Kidney (tissue), 14 donors: ENCODE measurements around the gene ADIPOR2. TPM values are rescaled to one million over a fixed set of nuclear protein-coding genes. Genes with fewer than 3 reads are reported as not detected.

Experiments used
- DNase-seq, 5 donors: peaks; one replicate each; pipeline ENCODE4 v3.0.0-alpha.2; 2013 to 2020
- FAIRE-seq: peaks from 2 replicates; lab custom pipeline; 2012; peaks lifted over from hg19 to GRCh38; lab: Jason Lieb, UNC
- H3K27ac ChIP-seq, 2 donors: one replicate each; pipeline ENCODE4 v1.7.0; 2013; ENCODE audit warnings: low read depth in 2 of 2, low read length in 2 of 2, inconsistent platforms in 1 of 2
- H3K27me3 ChIP-seq: one replicate; pipeline ENCODE4 v1.7.1; 2013; ENCODE audit warnings: low read length, inconsistent platforms; ENCODE audit not compliant: control insufficient read depth, insufficient read depth
- H3K36me3 ChIP-seq, 3 donors: one replicate each; pipeline versions ENCODE4 v1.7.0 to v1.7.1; 2013; ENCODE audit warnings: low read length in 3 of 3, control low read depth in 1 of 3, inconsistent platforms in 1 of 3; ENCODE audit not compliant: insufficient read depth in 3 of 3, control insufficient read depth in 2 of 3
- H3K4me1 ChIP-seq, 3 donors: one replicate each; pipeline versions ENCODE4 v1.7.0 to v1.7.1; 2013; ENCODE audit warnings: low read length in 3 of 3, inconsistent platforms in 1 of 3, low read depth in 1 of 3; ENCODE audit not compliant: control insufficient read depth in 2 of 3, insufficient read depth in 2 of 3
- H3K4me3 ChIP-seq, 3 donors: one replicate each; pipeline versions ENCODE4 v1.7.0 to v1.8.1; 2013; ENCODE audit warnings: low read length in 3 of 3, control low read depth in 1 of 3, inconsistent platforms in 1 of 3
- H3K9ac ChIP-seq, 3 donors: one replicate each; pipeline versions ENCODE4 v1.7.0 to v1.7.1; 2013; ENCODE audit warnings: low read length in 3 of 3, control low read depth in 1 of 3, inconsistent platforms in 1 of 3
- H3K9me3 ChIP-seq, 3 donors: one replicate each; pipeline versions ENCODE4 v1.7.0 to v1.7.1; 2013; ENCODE audit warnings: low read length in 3 of 3, control low read depth in 1 of 3, inconsistent platforms in 1 of 3; ENCODE audit not compliant: control insufficient read depth in 2 of 3, insufficient read depth in 1 of 3
- CTCF ChIP-seq: IDR thresholded peaks from 3 replicates; pipeline ENCODE4 v1.5.1; 2012; ENCODE audit warnings: mild to moderate bottlenecking, moderate library complexity, borderline replicate concordance; ENCODE audit not compliant: insufficient read depth; ENCODE audit errors: extremely low read depth
- intact Hi-C: fragments of 100-400 bp; cut with DNase I; formaldehyde crosslinking; loops from one replicate; pipeline ENCODE4 v1.11.1; 2022
- polyA plus RNA-seq: library from polyadenylated mRNA; stranded (reverse); fragments of 350-450 nt; fragmentation: Illumina TruSeq; extraction: RNeasy Lipid Tissue Mini Kit (QIAGEN cat#74804); gene quantifications from one replicate; pipeline ENCODE4 v1.2.3, GENCODE V29; 2014; ENCODE audit warnings: low read depth, low replicate concordance; ENCODE audit not compliant: insufficient read depth
- total RNA-seq: library from RNA; stranded (reverse); fragmentation: NEBNext Ultra II Directional; extraction: Animal tissue kit (Norgen Biotek cat#: 25700); gene quantifications from one replicate; pipeline ENCODE4 v1.2.1, GENCODE V29; 2021
- donor health status: control.
- donor health status: control.
- donor health status: control.
- donor health status: control.
- donor health status: control.
- donor health status: DM: yes; HTN: yes; CAD: no.
- donor health status: Normal renal cell carcinoma (clear cell type).

Gene ADIPOR2
- total and polyA plus RNA-seq, 2 donors from 2014 or later, result 26.7 to 50.0 TPM

GRCh38 chr12:1799051-1799881 is 108.4 kb downstream of the ADIPOR2 start:
- H3K36me3 ChIP-seq, result no peaks in the 10 kb centered on the region
- no peak overlapping the region for H3K27ac ChIP-seq
- TF ChIP-seq CTCF, result no peak
- H3K27me3 ChIP-seq, result no peaks in the 10 kb centered on the region
- H3K9ac ChIP-seq, result no peak overlapping the region
- no peaks in the 10 kb centered on the region for H3K9me3 ChIP-seq
- FAIRE-seq, result no peak
- intact Hi-C loops, result loop anchor here (10.0 kb wide), 1 partner anchor 136 kb away; no protein-coding TSS in a partner anchor
- no peak overlapping the region for H3K4me3 ChIP-seq
- DNase-seq, result peak in 2 of 5 donors; percentile 37 to 65
- H3K4me1 ChIP-seq, result peaks cover 0 to 18% (median 4%) of the 10 kb centered on the region in 3 donors

GRCh38 chr12:1799882-1800400 is 109.1 kb downstream of the ADIPOR2 start:
- intact Hi-C loops, result loop anchor here (10.0 kb wide), 1 partner anchor 135 kb away; no protein-coding TSS in a partner anchor
- DNase-seq (peak in 1 of 5 donors; percentile 69), FAIRE-seq (no peak)
- Histone ChIP-seq H3K4me1 (peaks cover 2 to 15% (median 4%) of the 10 kb centered on the region in 3 donors), H3K36me3 (no peaks in the 10 kb centered on the region), H3K27ac (no peak overlapping the region), H3K9me3 (no peaks in the 10 kb centered on the region), H3K4me3 (no peak overlapping the region), H3K27me3 (no peaks in the 10 kb centered on the region), H3K9ac (no peak overlapping the region)
- TF ChIP-seq CTCF, result no peak

GRCh38 chr12:1800401-1801302 is 109.8 kb downstream of the ADIPOR2 start:
- H3K4me1 ChIP-seq, result peaks cover 2 to 8% (median 2%) of the 10 kb centered on the region in 3 donors
- H3K27me3 ChIP-seq, result no peaks in the 10 kb centered on the region
- H3K9me3 ChIP-seq, result no peaks in the 10 kb centered on the region
- DNase-seq, result peak; percentile 24 to 89 (median 62)
- TF ChIP-seq CTCF, result peak; percentile 38
- no peak overlapping the region for H3K27ac ChIP-seq
- no peak overlapping the region for H3K4me3 ChIP-seq
- no peak overlapping the region for H3K9ac ChIP-seq
- intact Hi-C loops, result no loop called here
- H3K36me3 ChIP-seq, result no peaks in the 10 kb centered on the region
- no peak for FAIRE-seq
